ENCODE data around the gene SORCS3. TPM values are rescaled to one million over a fixed set of nuclear protein-coding genes. Genes with fewer than 3 reads are reported as not detected.

The SORCS3 gene
- total RNA-seq, 1 donor from 2014 or later: 0.31 TPM

DNA sequence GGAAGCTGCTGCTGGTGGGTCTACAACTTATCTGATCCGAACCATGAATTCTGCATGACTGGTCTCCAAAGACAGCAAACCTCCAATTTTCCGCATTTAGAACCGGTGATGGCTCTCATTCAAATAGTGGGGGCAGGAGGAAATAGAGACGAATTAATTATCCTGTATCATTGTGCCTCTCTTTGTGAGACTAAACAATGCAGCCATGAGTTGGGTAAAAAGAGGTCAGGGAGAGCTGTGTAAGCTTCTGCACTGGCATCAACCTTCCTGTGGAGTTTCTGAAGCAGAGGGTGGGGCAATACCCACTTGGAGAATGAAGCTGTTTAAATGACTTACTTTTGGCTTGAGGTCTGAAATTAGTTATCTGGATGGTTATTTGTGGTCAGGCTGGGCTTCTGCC lies 266.4 kb downstream of the SORCS3 start:
- no peak for DNase-seq (ENCODE audit: low spot score, unreplicated experiment)

DNA sequence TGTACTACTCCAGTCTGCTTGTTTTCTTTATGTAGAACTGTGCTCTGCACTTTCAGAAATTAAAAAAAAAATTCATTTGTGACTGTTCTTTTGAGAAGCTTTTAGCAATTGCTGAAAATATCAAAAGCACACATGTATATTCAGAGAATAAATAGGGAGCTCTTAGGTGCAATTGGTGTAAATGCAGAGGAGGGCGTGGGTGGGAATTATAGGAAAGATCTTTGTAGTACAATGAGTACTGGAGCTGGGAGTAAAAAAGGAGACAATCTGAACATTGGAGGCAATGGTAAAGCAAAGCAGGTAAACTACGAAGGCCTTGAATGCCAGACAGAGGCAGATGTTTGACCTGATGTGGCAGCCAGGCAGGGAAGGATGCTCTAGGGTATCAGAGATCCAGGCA lies 267.5 kb downstream of the SORCS3 start:
- no peak for DNase-seq (ENCODE audit: low spot score, unreplicated experiment)
- TF ChIP-seq, protein P1, sequence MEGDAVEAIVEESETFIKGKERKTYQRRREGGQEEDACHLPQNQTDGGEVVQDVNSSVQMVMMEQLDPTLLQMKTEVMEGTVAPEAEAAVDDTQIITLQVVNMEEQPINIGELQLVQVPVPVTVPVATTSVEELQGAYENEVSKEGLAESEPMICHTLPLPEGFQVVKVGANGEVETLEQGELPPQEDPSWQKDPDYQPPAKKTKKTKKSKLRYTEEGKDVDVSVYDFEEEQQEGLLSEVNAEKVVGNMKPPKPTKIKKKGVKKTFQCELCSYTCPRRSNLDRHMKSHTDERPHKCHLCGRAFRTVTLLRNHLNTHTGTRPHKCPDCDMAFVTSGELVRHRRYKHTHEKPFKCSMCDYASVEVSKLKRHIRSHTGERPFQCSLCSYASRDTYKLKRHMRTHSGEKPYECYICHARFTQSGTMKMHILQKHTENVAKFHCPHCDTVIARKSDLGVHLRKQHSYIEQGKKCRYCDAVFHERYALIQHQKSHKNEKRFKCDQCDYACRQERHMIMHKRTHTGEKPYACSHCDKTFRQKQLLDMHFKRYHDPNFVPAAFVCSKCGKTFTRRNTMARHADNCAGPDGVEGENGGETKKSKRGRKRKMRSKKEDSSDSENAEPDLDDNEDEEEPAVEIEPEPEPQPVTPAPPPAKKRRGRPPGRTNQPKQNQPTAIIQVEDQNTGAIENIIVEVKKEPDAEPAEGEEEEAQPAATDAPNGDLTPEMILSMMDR (IDR thresholded peaks at IDR 0.05; ENCODE audit: unreplicated experiment): no peak
- Mint-ChIP-seq H3K27me3 (peaks cover 16% of the 10 kb centered on the region), H3K4me1 (ENCODE audit: low read depth) (no peaks in the 10 kb centered on the region), H3K27ac (no peak overlapping the region), H3K4me3 (ENCODE audit: low read depth) (no peak overlapping the region), H3K36me3 (ENCODE audit: insufficient read depth) (no peaks in the 10 kb centered on the region), H3K9me3 (ENCODE audit: low read depth) (no peaks in the 10 kb centered on the region)

More for the DNA sequence above, 266.4 kb downstream of the SORCS3 start:
- Mint-ChIP-seq H3K27me3 (peaks cover 7% of the 10 kb centered on the region), H3K36me3 (ENCODE audit: insufficient read depth) (no peaks in the 10 kb centered on the region), H3K4me3 (ENCODE audit: low read depth) (no peak overlapping the region), H3K27ac (no peak overlapping the region), H3K4me1 (ENCODE audit: low read depth) (no peaks in the 10 kb centered on the region), H3K9me3 (ENCODE audit: low read depth) (no peaks in the 10 kb centered on the region)
- TF ChIP-seq, protein P1 (IDR thresholded peaks at IDR 0.05; ENCODE audit: unreplicated experiment): no peak

DNA sequence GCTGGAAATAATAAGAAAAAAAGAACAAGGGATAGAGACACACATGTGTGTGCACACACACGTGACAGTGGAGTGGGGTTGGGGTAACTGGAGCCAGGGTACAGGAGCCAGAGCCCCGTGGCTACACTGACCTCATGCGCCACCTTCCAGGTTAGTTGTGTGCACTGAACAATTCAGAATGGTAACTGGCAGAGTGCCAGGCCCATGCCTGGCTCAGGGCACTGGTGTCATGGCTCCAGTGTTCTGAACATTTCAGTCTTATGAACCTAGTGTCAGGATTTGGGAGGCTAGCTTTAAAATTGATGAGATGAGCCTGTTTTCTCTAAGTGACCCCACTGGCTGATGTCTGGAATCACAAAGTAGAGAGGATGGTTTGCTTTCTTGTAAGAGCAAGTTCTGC lies 269.6 kb downstream of the SORCS3 start:
- DNase-seq (ENCODE audit: low spot score, unreplicated experiment): no peak
- peaks cover 17% of the 10 kb centered on the region for H3K27me3 Mint-ChIP-seq
- no peak overlapping the region for H3K27ac Mint-ChIP-seq
- no peak overlapping the region for H3K4me3 Mint-ChIP-seq (ENCODE audit: low read depth)
- H3K9me3 Mint-ChIP-seq (ENCODE audit: low read depth): no peaks in the 10 kb centered on the region
- TF ChIP-seq, protein P1 (IDR thresholded peaks at IDR 0.05; ENCODE audit: unreplicated experiment): no peak
- H3K36me3 Mint-ChIP-seq (ENCODE audit: insufficient read depth): no peaks in the 10 kb centered on the region
- H3K4me1 Mint-ChIP-seq (ENCODE audit: low read depth): no peaks in the 10 kb centered on the region

DNA sequence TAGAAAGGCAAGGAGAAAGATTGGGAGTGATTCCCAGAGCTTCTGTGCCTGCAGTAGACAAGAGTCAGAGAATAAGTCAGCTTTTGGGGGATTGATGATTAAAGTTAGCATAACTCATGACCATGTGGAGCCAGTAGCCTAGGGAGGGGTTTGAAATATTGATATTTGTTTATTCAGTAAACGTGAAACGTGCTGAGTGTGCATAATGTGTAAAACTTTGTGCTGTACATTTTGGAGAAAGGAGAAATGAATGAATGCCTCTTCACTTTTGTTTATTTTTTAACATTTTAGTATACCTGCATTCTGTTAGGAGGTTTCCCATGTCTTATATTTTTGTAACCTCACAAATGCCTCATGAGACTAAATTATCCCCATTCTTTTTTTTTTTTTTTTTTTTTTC lies 272.3 kb downstream of the SORCS3 start:
- no peak for DNase-seq (ENCODE audit: low spot score, unreplicated experiment)
- no peaks in the 10 kb centered on the region for H3K36me3 Mint-ChIP-seq (ENCODE audit: insufficient read depth)
- H3K9me3 Mint-ChIP-seq (ENCODE audit: low read depth): no peaks in the 10 kb centered on the region
- H3K27ac Mint-ChIP-seq: no peak overlapping the region
- TF ChIP-seq, protein P1 (IDR thresholded peaks at IDR 0.05; ENCODE audit: unreplicated experiment): no peak
- no peaks in the 10 kb centered on the region for H3K4me1 Mint-ChIP-seq (ENCODE audit: low read depth)
- no peak overlapping the region for H3K4me3 Mint-ChIP-seq (ENCODE audit: low read depth)
- H3K27me3 Mint-ChIP-seq: peaks cover 17% of the 10 kb centered on the region

DNA sequence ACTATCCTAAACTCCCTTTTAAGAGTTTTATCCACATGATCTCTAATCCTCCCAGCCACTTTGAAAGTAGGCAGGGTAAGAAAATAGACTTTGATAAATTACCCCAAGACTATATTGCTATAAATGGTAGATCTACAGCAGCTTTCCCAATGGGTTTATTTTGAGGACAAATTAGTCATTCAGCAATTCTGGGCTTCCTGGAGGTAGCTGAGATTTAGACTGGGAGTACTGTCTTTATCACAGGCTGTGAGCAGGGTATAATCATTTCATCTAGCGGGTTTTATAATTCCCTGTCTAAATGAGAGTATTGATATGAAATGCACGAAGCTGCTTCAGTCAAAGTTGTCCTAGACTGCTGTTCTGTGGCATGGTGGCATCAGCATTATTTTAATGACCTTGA lies 279.4 kb downstream of the SORCS3 start:
- H3K4me1 Mint-ChIP-seq (ENCODE audit: low read depth): no peaks in the 10 kb centered on the region
- H3K27me3 Mint-ChIP-seq: peaks cover 10% of the 10 kb centered on the region
- no peak overlapping the region for H3K27ac Mint-ChIP-seq
- DNase-seq (ENCODE audit: low spot score, unreplicated experiment): no peak
- H3K9me3 Mint-ChIP-seq (ENCODE audit: low read depth): no peaks in the 10 kb centered on the region
- TF ChIP-seq, protein P1 (IDR thresholded peaks at IDR 0.05; ENCODE audit: unreplicated experiment): no peak
- no peak overlapping the region for H3K4me3 Mint-ChIP-seq (ENCODE audit: low read depth)
- no peaks in the 10 kb centered on the region for H3K36me3 Mint-ChIP-seq (ENCODE audit: insufficient read depth)

Measured in progenitor cell of endocrine pancreas (in vitro differentiated cells).